ENCODE data around the gene CAMTA1.

DNA sequence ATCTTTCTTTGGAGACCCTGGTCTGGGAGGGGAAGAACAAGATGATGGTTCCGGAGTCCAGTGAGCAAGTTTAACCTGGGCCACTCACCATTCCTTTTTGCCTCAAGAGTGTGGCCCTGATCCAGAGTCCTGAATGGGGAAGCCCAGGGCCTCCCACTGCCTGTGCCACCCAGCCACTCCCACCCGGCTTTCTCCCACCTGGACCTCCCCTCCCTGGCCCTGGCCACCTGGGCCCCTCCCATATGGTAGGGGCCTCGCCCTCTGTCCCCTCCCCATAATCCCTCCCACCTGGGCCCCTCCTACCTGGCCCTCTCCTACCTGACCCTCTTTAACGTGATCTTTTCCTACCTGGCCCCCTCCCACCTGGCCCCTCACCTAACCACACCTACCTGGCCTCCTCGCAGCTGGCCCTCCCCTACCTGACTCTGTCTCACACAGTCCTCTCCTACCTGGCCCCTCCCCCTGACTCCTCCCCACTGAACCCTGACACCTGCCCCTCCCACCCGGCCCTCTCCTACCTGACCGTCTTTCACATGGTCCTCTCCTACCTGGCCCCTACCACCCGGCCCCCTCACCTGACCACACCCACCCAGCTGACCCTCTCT lies 765.1 kb downstream of the CAMTA1 start:
- TF ChIP-seq POLR2A (conservative IDR thresholded peaks at IDR 0.05) (no peak), U2AF2 (optimal IDR thresholded peaks at IDR 0.05; ENCODE audit: low read depth, low read length) (no peak), MAZ (CRISPR knock-in tag; conservative IDR thresholded peaks at IDR 0.05 in 1 of 2, IDR thresholded peaks at IDR 0.05 in 1 of 2) (no peak), CBX5 (IDR thresholded peaks at IDR 0.05; ENCODE audit: borderline replicate concordance, low read depth) (no peak), MXD1 (CRISPR knock-in tag; IDR thresholded peaks at IDR 0.05; ENCODE audit: borderline replicate concordance, poor library complexity, severe bottlenecking) (no peak), MLX (CRISPR knock-in tag; conservative IDR thresholded peaks at IDR 0.05) (no peak), HCFC1 (IDR thresholded peaks at IDR 0.05; ENCODE audit: low read depth, low read length) (no peak), TAF15 (IDR thresholded peaks at IDR 0.05; ENCODE audit: low read depth, low read length) (no peak), NR1H2 (CRISPR knock-in tag; IDR thresholded peaks at IDR 0.05) (no peak)
- TF ChIP-seq, protein P1, sequence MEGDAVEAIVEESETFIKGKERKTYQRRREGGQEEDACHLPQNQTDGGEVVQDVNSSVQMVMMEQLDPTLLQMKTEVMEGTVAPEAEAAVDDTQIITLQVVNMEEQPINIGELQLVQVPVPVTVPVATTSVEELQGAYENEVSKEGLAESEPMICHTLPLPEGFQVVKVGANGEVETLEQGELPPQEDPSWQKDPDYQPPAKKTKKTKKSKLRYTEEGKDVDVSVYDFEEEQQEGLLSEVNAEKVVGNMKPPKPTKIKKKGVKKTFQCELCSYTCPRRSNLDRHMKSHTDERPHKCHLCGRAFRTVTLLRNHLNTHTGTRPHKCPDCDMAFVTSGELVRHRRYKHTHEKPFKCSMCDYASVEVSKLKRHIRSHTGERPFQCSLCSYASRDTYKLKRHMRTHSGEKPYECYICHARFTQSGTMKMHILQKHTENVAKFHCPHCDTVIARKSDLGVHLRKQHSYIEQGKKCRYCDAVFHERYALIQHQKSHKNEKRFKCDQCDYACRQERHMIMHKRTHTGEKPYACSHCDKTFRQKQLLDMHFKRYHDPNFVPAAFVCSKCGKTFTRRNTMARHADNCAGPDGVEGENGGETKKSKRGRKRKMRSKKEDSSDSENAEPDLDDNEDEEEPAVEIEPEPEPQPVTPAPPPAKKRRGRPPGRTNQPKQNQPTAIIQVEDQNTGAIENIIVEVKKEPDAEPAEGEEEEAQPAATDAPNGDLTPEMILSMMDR (IDR thresholded peaks at IDR 0.05 in 2 of 3, conservative IDR thresholded peaks at IDR 0.05 in 1 of 3; ENCODE audit: insufficient read depth in 2 of 3, low read depth in 1 of 3, low read length in 3 of 3), result no peak
- TF ChIP-seq, protein P2, sequence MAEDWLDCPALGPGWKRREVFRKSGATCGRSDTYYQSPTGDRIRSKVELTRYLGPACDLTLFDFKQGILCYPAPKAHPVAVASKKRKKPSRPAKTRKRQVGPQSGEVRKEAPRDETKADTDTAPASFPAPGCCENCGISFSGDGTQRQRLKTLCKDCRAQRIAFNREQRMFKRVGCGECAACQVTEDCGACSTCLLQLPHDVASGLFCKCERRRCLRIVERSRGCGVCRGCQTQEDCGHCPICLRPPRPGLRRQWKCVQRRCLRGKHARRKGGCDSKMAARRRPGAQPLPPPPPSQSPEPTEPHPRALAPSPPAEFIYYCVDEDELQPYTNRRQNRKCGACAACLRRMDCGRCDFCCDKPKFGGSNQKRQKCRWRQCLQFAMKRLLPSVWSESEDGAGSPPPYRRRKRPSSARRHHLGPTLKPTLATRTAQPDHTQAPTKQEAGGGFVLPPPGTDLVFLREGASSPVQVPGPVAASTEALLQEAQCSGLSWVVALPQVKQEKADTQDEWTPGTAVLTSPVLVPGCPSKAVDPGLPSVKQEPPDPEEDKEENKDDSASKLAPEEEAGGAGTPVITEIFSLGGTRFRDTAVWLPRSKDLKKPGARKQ (CRISPR knock-in tag; IDR thresholded peaks at IDR 0.05), result no peak
